Measurements from ENCODE around the gene DIRAS1.

DNA sequence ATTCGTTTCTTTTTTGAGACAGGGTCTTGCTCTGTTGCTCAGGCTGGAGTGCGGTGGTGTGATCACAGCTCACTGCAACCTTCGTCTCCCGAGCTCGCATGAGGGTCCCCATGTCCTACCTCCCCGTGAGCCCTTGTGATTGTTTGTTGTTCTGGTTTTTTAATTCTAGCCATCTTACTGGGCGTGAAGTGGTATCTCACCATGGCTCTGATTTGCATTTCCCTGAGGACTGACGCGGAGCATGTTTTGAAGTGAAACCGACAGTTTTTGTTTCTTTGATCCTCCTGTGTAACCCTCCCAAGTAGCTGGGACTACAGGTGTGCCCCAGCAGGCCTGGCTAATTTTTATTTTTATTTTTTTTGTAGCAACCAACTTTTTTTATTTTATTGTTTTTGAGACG, 40.4 kb downstream of the DIRAS1 start:
- no peak for TF ChIP-seq POLR2A (IDR thresholded peaks at IDR 0.05)
- TF ChIP-seq, protein P1, sequence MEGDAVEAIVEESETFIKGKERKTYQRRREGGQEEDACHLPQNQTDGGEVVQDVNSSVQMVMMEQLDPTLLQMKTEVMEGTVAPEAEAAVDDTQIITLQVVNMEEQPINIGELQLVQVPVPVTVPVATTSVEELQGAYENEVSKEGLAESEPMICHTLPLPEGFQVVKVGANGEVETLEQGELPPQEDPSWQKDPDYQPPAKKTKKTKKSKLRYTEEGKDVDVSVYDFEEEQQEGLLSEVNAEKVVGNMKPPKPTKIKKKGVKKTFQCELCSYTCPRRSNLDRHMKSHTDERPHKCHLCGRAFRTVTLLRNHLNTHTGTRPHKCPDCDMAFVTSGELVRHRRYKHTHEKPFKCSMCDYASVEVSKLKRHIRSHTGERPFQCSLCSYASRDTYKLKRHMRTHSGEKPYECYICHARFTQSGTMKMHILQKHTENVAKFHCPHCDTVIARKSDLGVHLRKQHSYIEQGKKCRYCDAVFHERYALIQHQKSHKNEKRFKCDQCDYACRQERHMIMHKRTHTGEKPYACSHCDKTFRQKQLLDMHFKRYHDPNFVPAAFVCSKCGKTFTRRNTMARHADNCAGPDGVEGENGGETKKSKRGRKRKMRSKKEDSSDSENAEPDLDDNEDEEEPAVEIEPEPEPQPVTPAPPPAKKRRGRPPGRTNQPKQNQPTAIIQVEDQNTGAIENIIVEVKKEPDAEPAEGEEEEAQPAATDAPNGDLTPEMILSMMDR (IDR thresholded peaks at IDR 0.05): no peak
